ENCODE results near the gene GABRG3. TPM values are rescaled to one million over a fixed set of nuclear protein-coding genes. Genes with fewer than 3 reads are reported as not detected.

GABRG3 gene
- total and polyA plus RNA-seq, 12 donors, result 0.08 to 1.1 (median 0.44) TPM; not detected in 5

DNA sequence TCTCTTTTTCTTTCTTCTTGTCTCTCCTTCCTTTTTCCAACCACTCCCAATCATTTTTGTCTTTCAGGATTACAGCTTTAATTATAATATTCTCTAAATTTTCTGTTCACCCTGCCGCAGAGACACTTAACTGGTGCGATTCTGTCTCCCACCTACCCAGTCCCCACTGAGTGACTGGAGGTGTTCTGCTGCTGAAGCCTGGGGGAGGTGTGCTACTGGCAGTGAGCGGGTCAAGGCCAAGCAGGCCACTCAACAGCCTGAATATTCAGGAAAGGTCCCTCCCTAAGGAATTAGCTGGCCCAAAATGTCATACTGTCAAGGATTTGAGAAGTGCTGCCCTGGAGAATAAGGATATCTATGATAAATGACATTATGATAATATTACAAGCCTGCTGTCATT lies 126.5 kb downstream of the GABRG3 start:
- Histone ChIP-seq H3K9me3 (replicated peaks in 1 of 3) (no peaks in the 10 kb centered on the region), H3K4me1 (replicated peaks in 1 of 2) (no peaks in the 10 kb centered on the region), H3K4me3 (no peak overlapping the region), H3K27me3 (no peaks in the 10 kb centered on the region), H3K36me3 (replicated peaks in 1 of 2) (no peaks in the 10 kb centered on the region), H3K27ac (no peak overlapping the region)
- intact Hi-C loops (cut with DNase I), result no loop called here
- whole genome bisulfite sequencing, 4 donors, result 80 to 87% (median 83%) methylated on average over 3 of the region's 3 CpGs
- no peak for DNase-seq
- TF ChIP-seq, protein P1, sequence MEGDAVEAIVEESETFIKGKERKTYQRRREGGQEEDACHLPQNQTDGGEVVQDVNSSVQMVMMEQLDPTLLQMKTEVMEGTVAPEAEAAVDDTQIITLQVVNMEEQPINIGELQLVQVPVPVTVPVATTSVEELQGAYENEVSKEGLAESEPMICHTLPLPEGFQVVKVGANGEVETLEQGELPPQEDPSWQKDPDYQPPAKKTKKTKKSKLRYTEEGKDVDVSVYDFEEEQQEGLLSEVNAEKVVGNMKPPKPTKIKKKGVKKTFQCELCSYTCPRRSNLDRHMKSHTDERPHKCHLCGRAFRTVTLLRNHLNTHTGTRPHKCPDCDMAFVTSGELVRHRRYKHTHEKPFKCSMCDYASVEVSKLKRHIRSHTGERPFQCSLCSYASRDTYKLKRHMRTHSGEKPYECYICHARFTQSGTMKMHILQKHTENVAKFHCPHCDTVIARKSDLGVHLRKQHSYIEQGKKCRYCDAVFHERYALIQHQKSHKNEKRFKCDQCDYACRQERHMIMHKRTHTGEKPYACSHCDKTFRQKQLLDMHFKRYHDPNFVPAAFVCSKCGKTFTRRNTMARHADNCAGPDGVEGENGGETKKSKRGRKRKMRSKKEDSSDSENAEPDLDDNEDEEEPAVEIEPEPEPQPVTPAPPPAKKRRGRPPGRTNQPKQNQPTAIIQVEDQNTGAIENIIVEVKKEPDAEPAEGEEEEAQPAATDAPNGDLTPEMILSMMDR (IDR thresholded peaks at IDR 0.05), result no peak
- TF ChIP-seq POLR2A (IDR thresholded peaks at IDR 0.05), result no peak

DNA sequence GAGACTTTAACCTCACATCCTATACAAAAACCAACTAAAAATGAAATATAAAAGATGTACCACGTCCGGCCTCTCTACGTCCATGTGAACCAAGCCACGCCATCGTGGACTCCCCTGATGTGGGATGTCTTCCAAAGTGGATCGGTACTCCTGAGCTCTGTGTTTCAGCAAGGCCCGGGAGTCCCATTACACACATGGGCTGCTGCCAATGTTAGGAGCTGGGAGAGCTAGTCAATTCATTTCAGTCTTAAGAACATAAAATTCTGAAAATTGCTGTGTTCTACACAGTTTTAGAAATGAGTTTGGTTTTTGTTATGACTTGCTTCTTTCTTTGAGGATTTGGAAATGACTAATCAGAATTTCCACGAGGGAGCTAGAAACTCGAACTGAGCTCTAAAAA lies 131.0 kb downstream of the GABRG3 start:
- no peaks in the 10 kb centered on the region for H3K36me3 ChIP-seq (replicated peaks in 1 of 2)
- no peak for DNase-seq
- H3K4me1 ChIP-seq (replicated peaks in 1 of 2), result no peaks in the 10 kb centered on the region
- H3K9me3 ChIP-seq (replicated peaks in 1 of 3), result no peaks in the 10 kb centered on the region
- TF ChIP-seq, protein P1 (IDR thresholded peaks at IDR 0.05), result no peak
- TF ChIP-seq POLR2A (IDR thresholded peaks at IDR 0.05), result no peak
- no peak overlapping the region for H3K4me3 ChIP-seq
- no peaks in the 10 kb centered on the region for H3K27me3 ChIP-seq
- intact Hi-C loops (cut with DNase I), result no loop called here
- H3K27ac ChIP-seq, result no peak overlapping the region
- WGBS, 4 donors, result 75 to 87% (median 83%) methylated on average over 9 of the region's 9 CpGs

DNA sequence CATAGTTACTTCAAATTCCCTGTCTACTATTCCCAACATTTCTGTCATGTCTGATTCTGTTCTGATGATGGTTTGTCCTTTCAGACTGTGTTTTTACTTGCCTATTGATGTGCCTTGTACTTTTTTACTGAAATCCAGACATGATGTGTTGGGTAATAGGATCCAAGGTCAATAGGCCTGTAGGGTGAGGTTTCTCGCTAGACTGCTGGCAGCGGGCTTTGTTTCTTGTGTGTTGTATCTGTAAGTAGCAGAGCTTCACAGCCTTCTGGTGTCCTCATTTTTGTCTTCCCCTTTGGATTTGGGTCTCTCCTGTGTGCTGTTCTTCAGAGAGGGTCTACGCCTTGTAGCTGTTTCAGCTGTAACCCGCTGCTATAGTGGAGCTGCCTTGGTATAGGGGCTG lies 140.3 kb downstream of the GABRG3 start:
- Histone ChIP-seq H3K27me3 (no peaks in the 10 kb centered on the region), H3K4me1 (replicated peaks in 1 of 2) (no peaks in the 10 kb centered on the region), H3K4me3 (no peak overlapping the region), H3K9me3 (replicated peaks in 1 of 3) (no peaks in the 10 kb centered on the region), H3K27ac (no peak overlapping the region), H3K36me3 (replicated peaks in 1 of 2) (no peaks in the 10 kb centered on the region)
- WGBS, 4 donors, result 82 to 90% (median 84%) methylated on average over 4 of the region's 4 CpGs
- intact Hi-C loops (cut with DNase I), result no loop called here
- TF ChIP-seq POLR2A (IDR thresholded peaks at IDR 0.05), result no peak
- TF ChIP-seq, protein P1 (IDR thresholded peaks at IDR 0.05), result no peak
- DNase-seq, result peak in 1 of 7 donors; percentile 15

DNA sequence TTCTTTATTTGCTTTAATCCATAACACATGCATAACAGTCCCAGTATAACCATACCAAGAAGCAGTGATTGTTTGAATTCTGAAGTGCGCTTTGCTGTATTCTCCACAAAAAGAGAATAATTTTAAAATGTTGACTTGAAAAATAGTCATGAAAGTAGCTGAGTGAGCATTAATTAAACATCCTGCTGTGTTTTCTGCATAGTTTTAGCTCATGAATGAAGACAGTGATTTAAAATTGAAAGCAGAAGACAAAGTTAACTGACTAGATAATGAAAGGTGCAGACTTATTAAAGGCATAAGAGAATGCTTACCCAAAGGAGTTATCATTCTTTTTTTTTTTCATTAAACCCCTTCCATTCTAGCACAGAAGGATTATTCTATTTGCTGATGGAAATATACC lies 143.5 kb downstream of the GABRG3 start:
- 92 to 93% (median 92%) methylated on average over 1 of the region's 1 CpG for WGBS, 4 donors
- no peak for DNase-seq
- H3K4me3 ChIP-seq, result no peak overlapping the region
- H3K9me3 ChIP-seq (replicated peaks in 1 of 3), result no peaks in the 10 kb centered on the region
- TF ChIP-seq POLR2A (IDR thresholded peaks at IDR 0.05), result no peak
- TF ChIP-seq, protein P1 (IDR thresholded peaks at IDR 0.05), result no peak
- no peaks in the 10 kb centered on the region for H3K27me3 ChIP-seq
- intact Hi-C loops (cut with DNase I), result no loop called here
- H3K4me1 ChIP-seq (replicated peaks in 1 of 2), result no peaks in the 10 kb centered on the region
- H3K36me3 ChIP-seq (replicated peaks in 1 of 2), result no peaks in the 10 kb centered on the region
- H3K27ac ChIP-seq, result no peak overlapping the region

Data from adrenal gland (tissue), 12 donors.